Fibroblast of pulmonary artery (primary cell): ENCODE results near the gene HSP90B1.

Experiments used
- DNase-seq: peaks from one replicate; pipeline ENCODE4 v3.0.0-alpha.2; 2010; ENCODE audit warnings: low read depth
- H3K4me3 ChIP-seq: replicated peaks from 2 replicates; pipeline ENCODE4 v1.5.1; 2011; ENCODE audit warnings: low read depth, mild to moderate bottlenecking, control low read depth, low read length, moderate library complexity
- CTCF ChIP-seq: IDR thresholded peaks from 2 replicates; pipeline ENCODE4 v1.5.1; 2011; ENCODE audit warnings: mild to moderate bottlenecking, control low read depth, low read length, inconsistent platforms; ENCODE audit errors: missing control alignments

The HSP90B1 gene

GRCh38 chr12:103958621-103959020 is 28.4 kb downstream of the HSP90B1 start:
- no peak overlapping the region for H3K4me3 ChIP-seq
- no peak for DNase-seq
- no peak for TF ChIP-seq CTCF

GRCh38 chr12:103960616-103961227 is 30.5 kb downstream of the HSP90B1 start:
- H3K4me3 ChIP-seq, result no peak overlapping the region
- no peak for TF ChIP-seq CTCF
- no peak for DNase-seq

- no peak overlapping the region for H3K4me3 ChIP-seq
- no peak for DNase-seq
- no peak for TF ChIP-seq CTCF
Measured at GRCh38 chr12:103962493-103962892, 32.3 kb downstream of the HSP90B1 start.

GRCh38 chr12:103964805-103965204 is 34.6 kb downstream of the HSP90B1 start:
- no peak for TF ChIP-seq CTCF
- no peak for DNase-seq
- H3K4me3 ChIP-seq, result peak overlapping the region; percentile 99

GRCh38 chr12:103965255-103965589 is 35.0 kb downstream of the HSP90B1 start:
- no peak for DNase-seq
- peak overlapping the region; percentile 99 for H3K4me3 ChIP-seq
- TF ChIP-seq CTCF, result no peak

- H3K4me3 ChIP-seq, result peak within 1 kb of the TSS; percentile 99
- TF ChIP-seq CTCF, result no peak
- peak; percentile 99 for DNase-seq
Measured at GRCh38 chr12:103965590-103966504, 35.6 kb downstream of the HSP90B1 start, which contains the start of gene TDG. TDG (plus strand) TSS chr12:103965872; CDS start chr12:103966038, 166 bp downstream.
